CD14-positive monocyte (primary cell): Measurements from ENCODE around the gene LMO7. TPM values are rescaled to one million over a fixed set of nuclear protein-coding genes. Genes with fewer than 3 reads are reported as not detected.

Source experiments
- DNase-seq, 3 donors: peaks; one replicate each; pipeline ENCODE4 v3.0.0-alpha.2; 2011 to 2022
- H2AFZ ChIP-seq: 2 replicates; pipeline ENCODE4 v1.6.0; 2012; ENCODE audit warnings: mild to moderate bottlenecking, low read depth, low read length, inconsistent platforms; ENCODE audit not compliant: insufficient read depth, poor library complexity, severe bottlenecking
- H3K27ac ChIP-seq, 2 donors: 1 replicate in 1 of 2; 2 replicates in 1 of 2; pipeline ENCODE4 v1.5.1; 2012 to 2013; ENCODE audit warnings: low read length in 2 of 2, control low read depth in 1 of 2, inconsistent platforms in 1 of 2, low read depth in 1 of 2, mild to moderate bottlenecking in 1 of 2
- H3K27me3 ChIP-seq, 2 donors: one replicate each; pipeline versions ENCODE4 v1.6.0 to v1.6.1; 2011 to 2013; ENCODE audit warnings: low read length in 2 of 2; ENCODE audit not compliant: control insufficient read depth in 2 of 2, insufficient read depth in 2 of 2
- H3K36me3 ChIP-seq, 2 donors: replicated peaks in 1 of 2; 1 replicate in 1 of 2; 2 replicates in 1 of 2; pipeline versions ENCODE4 v1.5.1 to v1.6.1; 2012 to 2013; ENCODE audit warnings: low read length in 2 of 2, control low read depth in 1 of 2, inconsistent platforms in 1 of 2, mild to moderate bottlenecking in 1 of 2; ENCODE audit not compliant: insufficient read depth in 2 of 2, control insufficient read depth in 1 of 2
- H3K4me1 ChIP-seq, 2 donors: 1 replicate in 1 of 2; 2 replicates in 1 of 2; pipeline versions ENCODE4 v1.5.1 to v1.6.1; 2012 to 2013; ENCODE audit warnings: low read length in 2 of 2, control low read depth in 1 of 2, inconsistent platforms in 1 of 2, mild to moderate bottlenecking in 1 of 2, moderate library complexity in 1 of 2; ENCODE audit not compliant: insufficient read depth in 2 of 2, control insufficient read depth in 1 of 2
- H3K4me2 ChIP-seq: replicated peaks from 2 replicates; pipeline ENCODE3; 2012; ENCODE audit warnings: low read length, moderate library complexity, mild to moderate bottlenecking; ENCODE audit not compliant: poor library complexity, severe bottlenecking; ENCODE audit errors: extremely low read depth
- H3K4me3 ChIP-seq, 3 experiments: fragments of 200-600 bp in 1 of 3; sonication (generic) in 1 of 3; replicated peaks in 1 of 3; 1 replicate in 2 of 3; 2 replicates in 1 of 3; pipeline ENCODE4 v1.5.1; 2011 to 2013; ENCODE audit warnings: low read length in 3 of 3, mild to moderate bottlenecking in 3 of 3, control low read depth in 2 of 3, low read depth in 2 of 3, inconsistent platforms in 1 of 3, moderate library complexity in 1 of 3
- H3K79me2 ChIP-seq: 2 replicates; pipeline ENCODE4 v1.6.0; 2012; ENCODE audit warnings: mild to moderate bottlenecking, control low read depth, inconsistent platforms, low read length, moderate library complexity; ENCODE audit not compliant: insufficient read depth
- H3K9ac ChIP-seq: 2 replicates; pipeline ENCODE4 v1.6.0; 2017; ENCODE audit warnings: low read length, mild to moderate bottlenecking; ENCODE audit not compliant: insufficient read depth, poor library complexity, severe bottlenecking
- H3K9me3 ChIP-seq, 2 donors: replicated peaks in 1 of 2; 1 replicate in 1 of 2; 2 replicates in 1 of 2; pipeline versions ENCODE4 v1.5.1 to v1.6.1; 2012 to 2013; ENCODE audit warnings: low read length in 2 of 2, control low read depth in 1 of 2; ENCODE audit not compliant: control insufficient read depth in 1 of 2, insufficient read depth in 1 of 2
- H4K20me1 ChIP-seq: 2 replicates; pipeline ENCODE4 v1.6.0; 2012; ENCODE audit warnings: mild to moderate bottlenecking, low read length, control low read depth, moderate library complexity; ENCODE audit not compliant: insufficient read depth
- H3K27ac Mint-ChIP-seq, 7 donors: one replicate each; pipeline ENCODE4 v1.8.0; 2020; ENCODE audit warnings: mild to moderate bottlenecking in 7 of 7, mixed read lengths in 7 of 7, moderate library complexity in 6 of 7, inconsistent platforms in 2 of 7
- H3K27me3 Mint-ChIP-seq, 3 donors: one replicate each; pipeline ENCODE4 v1.8.0; 2021 to 2022; ENCODE audit warnings: low read depth in 3 of 3, mild to moderate bottlenecking in 3 of 3, mixed read lengths in 3 of 3, moderate library complexity in 3 of 3, inconsistent platforms in 1 of 3
- H3K36me3 Mint-ChIP-seq, 2 donors: one replicate each; pipeline ENCODE4 v1.8.0; 2020; ENCODE audit warnings: mixed read lengths in 2 of 2, inconsistent platforms in 1 of 2, mild to moderate bottlenecking in 1 of 2
- H3K4me1 Mint-ChIP-seq: one replicate; pipeline ENCODE4 v1.8.0; 2020; ENCODE audit warnings: mild to moderate bottlenecking, mixed read lengths
- H3K4me3 Mint-ChIP-seq, 2 donors: one replicate each; pipeline ENCODE4 v1.8.0; 2020; ENCODE audit warnings: mild to moderate bottlenecking in 2 of 2, mixed read lengths in 2 of 2, moderate library complexity in 1 of 2
- H3K9me3 Mint-ChIP-seq, 7 donors: one replicate each; pipeline ENCODE4 v1.8.0; 2020 to 2022; ENCODE audit warnings: mixed read lengths in 7 of 7, mild to moderate bottlenecking in 6 of 7, moderate library complexity in 6 of 7, inconsistent platforms in 2 of 7
- CTCF ChIP-seq: fragments of 200-600 bp; IDR thresholded peaks from one replicate; pipeline ENCODE4 v1.8.0; 2022; ENCODE audit warnings: antibody characterized with exemption, mild to moderate bottlenecking
- WGBS: methylation state at CpG from one replicate; pipeline ENCODE4 v1.1.5; 2013; ENCODE audit warnings: missing lambda C conversion rate; ENCODE audit not compliant: insufficient coverage; 5-methylcytosine and 5-hydroxymethylcytosine counted together
- intact Hi-C, 2 donors: fragments of 100-400 bp; cut with micrococcal nuclease; formaldehyde crosslinking; loops; one replicate each; pipeline versions ENCODE4 v1.15.0 to v1.15.1; 2023
- polyA plus RNA-seq, 3 donors: library from polyadenylated mRNA; depleted of rRNA in 1 of 3; unstranded in 2 of 3; stranded (reverse) in 1 of 3; fragments of 300-500 nt in 2 of 3; fragments of >200 nt in 1 of 3; fragmentation: Illumina TruSeq in 2 of 3; gene quantifications; 1 replicate in 2 of 3; 2 replicates in 1 of 3; pipeline ENCODE4 v1.2.3, GENCODE V29; 2012 to 2021

Gene LMO7
- polyA plus RNA-seq, 3 donors = 0.79 to 1.6 (median 0.90) TPM

GRCh38 chr13:75794663-75795062, 158.5 kb downstream of the LMO7 start:
- no peaks in the 10 kb centered on the region for H4K20me1 ChIP-seq

GRCh38 chr13:75795274-75795673, 159.1 kb downstream of the LMO7 start:
- no peak overlapping the region for H3K27ac Mint-ChIP-seq
- no peak for DNase-seq
- no peak overlapping the region for H2AFZ ChIP-seq
- 80% methylated on average over 1 of the region's 2 CpGs for WGBS
- H3K36me3 ChIP-seq = no peaks in the 10 kb centered on the region
- no peak overlapping the region for H3K27ac ChIP-seq
- intact Hi-C loops = no loop called here
- no peak overlapping the region for H3K4me2 ChIP-seq
- H3K79me2 ChIP-seq = no peaks in the 10 kb centered on the region
- TF ChIP-seq CTCF = no peak
- H3K27me3 Mint-ChIP-seq = no peaks in the 10 kb centered on the region
- no peak overlapping the region for H3K4me3 Mint-ChIP-seq
- no peaks in the 10 kb centered on the region for H3K4me1 Mint-ChIP-seq
- no peak overlapping the region for H3K4me3 ChIP-seq
- peaks cover 0 to 2% (median 0%) of the 10 kb centered on the region in 7 donors for H3K9me3 Mint-ChIP-seq
- no peaks in the 10 kb centered on the region for H3K27me3 ChIP-seq
- H3K4me1 ChIP-seq = no peaks in the 10 kb centered on the region
- no peaks in the 10 kb centered on the region for H3K36me3 Mint-ChIP-seq
- no peaks in the 10 kb centered on the region for H4K20me1 ChIP-seq
- no peaks in the 10 kb centered on the region for H3K9me3 ChIP-seq
- no peak overlapping the region for H3K9ac ChIP-seq

More at GRCh38 chr13:75794663-75795062, 158.5 kb downstream of the LMO7 start:
- H3K27ac Mint-ChIP-seq = no peak overlapping the region
- no peaks in the 10 kb centered on the region for H3K9me3 ChIP-seq
- H3K36me3 ChIP-seq = no peaks in the 10 kb centered on the region
- no peak overlapping the region for H3K27ac ChIP-seq
- H3K9me3 Mint-ChIP-seq = peaks cover 0 to 2% (median 0%) of the 10 kb centered on the region in 7 donors
- no peaks in the 10 kb centered on the region for H3K4me1 Mint-ChIP-seq
- no peaks in the 10 kb centered on the region for H3K27me3 ChIP-seq
- H3K79me2 ChIP-seq = no peaks in the 10 kb centered on the region
- no peak overlapping the region for H2AFZ ChIP-seq
- H3K4me3 ChIP-seq = no peak overlapping the region
- no peak overlapping the region for H3K4me3 Mint-ChIP-seq
- H3K36me3 Mint-ChIP-seq = no peaks in the 10 kb centered on the region
- no peak overlapping the region for H3K9ac ChIP-seq
- intact Hi-C loops = no loop called here
- no peak for DNase-seq
- TF ChIP-seq CTCF = no peak
- H3K27me3 Mint-ChIP-seq = no peaks in the 10 kb centered on the region
- no peaks in the 10 kb centered on the region for H3K4me1 ChIP-seq
- H3K4me2 ChIP-seq = no peak overlapping the region
- no CpG with 5 or more reads among the region's 1 CpG for WGBS
